GM12878 (cell line): Measurements from ENCODE around the gene RPL29.

ENCODE experiments used
- CHD1 ChIP-seq: IDR thresholded peaks from 2 replicates; pipeline ENCODE4 v1.6.1; 2012; ENCODE audit warnings: low read depth, low read length, improper control_type of control experiment
- ESRRA ChIP-seq: IDR thresholded peaks from 2 replicates; pipeline ENCODE4 v1.6.1; 2012; ENCODE audit warnings: mild to moderate bottlenecking, low read length, improper control_type of control experiment
- EZH2 ChIP-seq: IDR thresholded peaks from 2 replicates; pipeline ENCODE4 v1.6.1; 2012; ENCODE audit warnings: low read depth, mild to moderate bottlenecking, control low read depth, inconsistent platforms, low read length, borderline replicate concordance; ENCODE audit not compliant: control insufficient read depth
- GABPA ChIP-seq: IDR thresholded peaks from 2 replicates; pipeline ENCODE4 v1.6.1; 2014; ENCODE audit warnings: antibody characterized with exemption, low read depth, mild to moderate bottlenecking, inconsistent platforms
- NR2F1 ChIP-seq: fragments of 450-650 bp; conservative IDR thresholded peaks from 2 replicates; pipeline ENCODE4 v1.6.1; 2017; ENCODE audit warnings: mild to moderate bottlenecking
- NRF1 ChIP-seq: conservative IDR thresholded peaks from 2 replicates; pipeline ENCODE4 v1.6.1; 2011; ENCODE audit warnings: mild to moderate bottlenecking, low read depth, low read length, improper control_type of control experiment
- POLR2A ChIP-seq: IDR thresholded peaks from 2 replicates; pipeline ENCODE4 v1.6.1; 2011; ENCODE audit warnings: low read depth, mild to moderate bottlenecking, low read length
- POLR2AphosphoS5 ChIP-seq: IDR thresholded peaks from 2 replicates; pipeline ENCODE4 v1.6.1; 2011; ENCODE audit warnings: mild to moderate bottlenecking, low read length, inconsistent platforms
- SRF ChIP-seq, 2 experiments: IDR thresholded peaks; 2 replicates each; pipeline ENCODE4 v1.6.1; 2011; ENCODE audit warnings: low read depth in 2 of 2, low read length in 2 of 2, mild to moderate bottlenecking in 1 of 2, moderate library complexity in 1 of 2
- TF ChIP-seq, protein P1 (sequence below), 3 experiments: IDR thresholded peaks in 2 of 3; conservative IDR thresholded peaks in 1 of 3; 2 replicates each; pipeline ENCODE4 v1.5.1; 2011; ENCODE audit warnings: low read depth in 3 of 3, low read length in 3 of 3, mild to moderate bottlenecking in 3 of 3, control low read depth in 2 of 3, moderate library complexity in 2 of 3, inconsistent platforms in 1 of 3, mixed read lengths in 1 of 3; ENCODE audit not compliant: control insufficient read depth in 2 of 3, insufficient read depth in 1 of 3; ENCODE audit errors: extremely low read depth in 1 of 3
- TF ChIP-seq, protein P2 (sequence below): IDR thresholded peaks from 2 replicates; pipeline ENCODE4 v1.6.1; 2012; ENCODE audit warnings: low read length, inconsistent platforms
- TF ChIP-seq, protein P3 (sequence below): IDR thresholded peaks from 2 replicates; pipeline ENCODE4 v1.6.1; 2012; ENCODE audit warnings: low read depth, low read length, improper control_type of control experiment

DNA sequence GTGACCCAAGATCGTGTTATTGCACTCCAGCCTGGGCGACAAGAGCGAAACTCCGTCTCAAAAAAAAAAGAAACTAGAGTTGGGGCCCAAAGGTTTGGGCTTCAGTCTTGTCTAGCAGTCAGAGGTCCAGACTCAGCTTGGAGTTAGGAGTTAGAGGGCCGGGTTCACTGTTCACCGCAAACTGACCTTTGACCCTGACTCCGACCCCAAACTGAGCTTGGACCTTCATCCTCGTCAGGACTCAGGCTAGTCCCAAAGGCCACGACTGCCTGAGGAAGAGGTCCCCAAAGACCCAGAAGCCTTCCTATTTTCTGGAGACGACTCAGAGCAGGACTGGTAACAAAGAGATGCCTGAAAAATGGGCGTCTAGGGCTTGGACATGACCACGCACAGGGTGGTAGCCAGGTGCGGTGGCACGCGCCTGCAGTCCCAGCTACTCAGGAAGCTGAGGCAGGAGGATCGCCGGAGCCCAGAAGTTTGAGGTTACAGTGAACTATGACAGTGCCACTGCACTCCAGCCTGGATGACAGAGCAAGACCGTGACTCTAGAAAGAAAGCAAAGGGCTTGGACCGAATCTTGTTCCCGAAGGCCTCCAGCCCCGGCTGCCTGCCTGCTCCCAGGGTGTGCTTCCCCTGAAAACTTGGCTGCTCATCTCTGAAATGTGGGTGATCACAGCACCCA, 22.8 kb upstream of the RPL29 start:
- TF ChIP-seq POLR2AphosphoS5, result no peak
- no peak for TF ChIP-seq POLR2A
- no peak for TF ChIP-seq SRF (IDR thresholded peaks at IDR 0.05; ENCODE audit: low read depth in 2 of 2, low read length in 2 of 2)
- no peak for TF ChIP-seq EZH2
- TF ChIP-seq NR2F1, result peak; percentile 53
- TF ChIP-seq ESRRA, result no peak
- TF ChIP-seq, protein P1, sequence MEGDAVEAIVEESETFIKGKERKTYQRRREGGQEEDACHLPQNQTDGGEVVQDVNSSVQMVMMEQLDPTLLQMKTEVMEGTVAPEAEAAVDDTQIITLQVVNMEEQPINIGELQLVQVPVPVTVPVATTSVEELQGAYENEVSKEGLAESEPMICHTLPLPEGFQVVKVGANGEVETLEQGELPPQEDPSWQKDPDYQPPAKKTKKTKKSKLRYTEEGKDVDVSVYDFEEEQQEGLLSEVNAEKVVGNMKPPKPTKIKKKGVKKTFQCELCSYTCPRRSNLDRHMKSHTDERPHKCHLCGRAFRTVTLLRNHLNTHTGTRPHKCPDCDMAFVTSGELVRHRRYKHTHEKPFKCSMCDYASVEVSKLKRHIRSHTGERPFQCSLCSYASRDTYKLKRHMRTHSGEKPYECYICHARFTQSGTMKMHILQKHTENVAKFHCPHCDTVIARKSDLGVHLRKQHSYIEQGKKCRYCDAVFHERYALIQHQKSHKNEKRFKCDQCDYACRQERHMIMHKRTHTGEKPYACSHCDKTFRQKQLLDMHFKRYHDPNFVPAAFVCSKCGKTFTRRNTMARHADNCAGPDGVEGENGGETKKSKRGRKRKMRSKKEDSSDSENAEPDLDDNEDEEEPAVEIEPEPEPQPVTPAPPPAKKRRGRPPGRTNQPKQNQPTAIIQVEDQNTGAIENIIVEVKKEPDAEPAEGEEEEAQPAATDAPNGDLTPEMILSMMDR (IDR thresholded peaks at IDR 0.05 in 2 of 3, conservative IDR thresholded peaks at IDR 0.05 in 1 of 3; ENCODE audit: control insufficient read depth in 2 of 3, extremely low read depth in 1 of 3, insufficient read depth in 1 of 3, low read depth in 3 of 3, low read length in 3 of 3), result no peak
- no peak for TF ChIP-seq GABPA
- no peak for TF ChIP-seq NRF1
- TF ChIP-seq CHD1, result no peak
- TF ChIP-seq, protein P2, sequence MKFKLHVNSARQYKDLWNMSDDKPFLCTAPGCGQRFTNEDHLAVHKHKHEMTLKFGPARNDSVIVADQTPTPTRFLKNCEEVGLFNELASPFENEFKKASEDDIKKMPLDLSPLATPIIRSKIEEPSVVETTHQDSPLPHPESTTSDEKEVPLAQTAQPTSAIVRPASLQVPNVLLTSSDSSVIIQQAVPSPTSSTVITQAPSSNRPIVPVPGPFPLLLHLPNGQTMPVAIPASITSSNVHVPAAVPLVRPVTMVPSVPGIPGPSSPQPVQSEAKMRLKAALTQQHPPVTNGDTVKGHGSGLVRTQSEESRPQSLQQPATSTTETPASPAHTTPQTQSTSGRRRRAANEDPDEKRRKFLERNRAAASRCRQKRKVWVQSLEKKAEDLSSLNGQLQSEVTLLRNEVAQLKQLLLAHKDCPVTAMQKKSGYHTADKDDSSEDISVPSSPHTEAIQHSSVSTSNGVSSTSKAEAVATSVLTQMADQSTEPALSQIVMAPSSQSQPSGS, result no peak
- TF ChIP-seq, protein P3, sequence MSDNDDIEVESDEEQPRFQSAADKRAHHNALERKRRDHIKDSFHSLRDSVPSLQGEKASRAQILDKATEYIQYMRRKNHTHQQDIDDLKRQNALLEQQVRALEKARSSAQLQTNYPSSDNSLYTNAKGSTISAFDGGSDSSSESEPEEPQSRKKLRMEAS, result no peak
